HCT116 (cell line): ENCODE measurements around the gene SLC6A2.

Source experiments
- CBX3 ChIP-seq: IDR thresholded peaks from 2 replicates; pipeline ENCODE4 v1.6.1; 2012; ENCODE audit warnings: low read depth
- CTCF ChIP-seq, 3 experiments: fragments of 200-600 bp in 1 of 3; sonication (generic) in 1 of 3; IDR thresholded peaks in 2 of 3; conservative IDR thresholded peaks in 1 of 3; 2 replicates each; pipeline ENCODE4 v1.5.1; 2012 to 2017; ENCODE audit warnings: low read depth in 2 of 3, low read length in 2 of 3, antibody characterized with exemption in 1 of 3, borderline replicate concordance in 1 of 3, control low read depth in 1 of 3, mild to moderate bottlenecking in 1 of 3, mixed read lengths in 1 of 3, mixed run types in 1 of 3, moderate library complexity in 1 of 3; ENCODE audit not compliant: insufficient read depth in 1 of 3
- EZH2 ChIP-seq: fragments of 200-600 bp; sonication (generic); IDR thresholded peaks from 2 replicates; pipeline ENCODE4 v1.6.1; 2017; ENCODE audit warnings: antibody characterized with exemption, mixed run types
- FOSL1 ChIP-seq: IDR thresholded peaks from 2 replicates; pipeline ENCODE4 v1.6.1; 2012; ENCODE audit warnings: low read depth
- POLR2AphosphoS5 ChIP-seq: IDR thresholded peaks from 2 replicates; pipeline ENCODE4 v1.6.1; 2011; ENCODE audit warnings: mild to moderate bottlenecking, low read depth, low read length, moderate library complexity
- RAD21 ChIP-seq: IDR thresholded peaks from 2 replicates; pipeline ENCODE4 v1.6.1; 2012; ENCODE audit warnings: low read depth, mild to moderate bottlenecking
- SIN3A ChIP-seq: IDR thresholded peaks from 2 replicates; pipeline ENCODE4 v1.6.1; 2012; ENCODE audit warnings: low read depth
- YY1 ChIP-seq: IDR thresholded peaks from 2 replicates; pipeline ENCODE4 v1.6.1; 2011; ENCODE audit warnings: low read length, low read depth, moderate library complexity, mild to moderate bottlenecking; ENCODE audit not compliant: insufficient replicate concordance; ENCODE audit errors: extremely low read depth
- TF ChIP-seq, protein P1 (sequence below): IDR thresholded peaks from 2 replicates; pipeline ENCODE4 v1.6.1; 2011; ENCODE audit warnings: mild to moderate bottlenecking, low read length, moderate library complexity; ENCODE audit not compliant: insufficient replicate concordance; ENCODE audit errors: extremely low read depth

DNA sequence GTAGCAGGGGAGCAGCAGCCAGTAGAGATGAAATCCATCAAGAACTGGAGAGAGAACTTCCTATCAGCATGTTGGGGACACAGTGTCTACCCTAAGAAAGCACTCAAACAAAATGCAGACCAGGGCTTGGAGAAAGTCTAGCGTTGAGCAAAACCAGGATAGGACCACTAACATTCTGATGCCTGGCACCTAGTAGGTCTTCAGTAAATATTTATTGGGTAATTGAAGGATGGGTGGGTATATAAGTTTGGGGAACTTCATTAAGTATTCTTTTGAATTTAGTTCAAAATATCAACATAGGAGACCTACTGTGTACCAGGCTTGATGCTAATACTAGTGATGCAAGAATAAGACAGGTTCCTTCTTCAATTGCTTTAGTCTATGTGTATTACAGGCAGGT is 30.9 kb downstream of the SLC6A2 start:
- TF ChIP-seq POLR2AphosphoS5 = no peak
- no peak for TF ChIP-seq EZH2
- TF ChIP-seq CTCF (IDR thresholded peaks at IDR 0.05 in 2 of 3, conservative IDR thresholded peaks at IDR 0.05 in 1 of 3; ENCODE audit: borderline replicate concordance in 1 of 3, insufficient read depth in 1 of 3, low read depth in 2 of 3, low read length in 2 of 3) = no peak
- no peak for TF ChIP-seq FOSL1
- no peak for TF ChIP-seq CBX3
- TF ChIP-seq YY1 = no peak
- TF ChIP-seq, protein P1, sequence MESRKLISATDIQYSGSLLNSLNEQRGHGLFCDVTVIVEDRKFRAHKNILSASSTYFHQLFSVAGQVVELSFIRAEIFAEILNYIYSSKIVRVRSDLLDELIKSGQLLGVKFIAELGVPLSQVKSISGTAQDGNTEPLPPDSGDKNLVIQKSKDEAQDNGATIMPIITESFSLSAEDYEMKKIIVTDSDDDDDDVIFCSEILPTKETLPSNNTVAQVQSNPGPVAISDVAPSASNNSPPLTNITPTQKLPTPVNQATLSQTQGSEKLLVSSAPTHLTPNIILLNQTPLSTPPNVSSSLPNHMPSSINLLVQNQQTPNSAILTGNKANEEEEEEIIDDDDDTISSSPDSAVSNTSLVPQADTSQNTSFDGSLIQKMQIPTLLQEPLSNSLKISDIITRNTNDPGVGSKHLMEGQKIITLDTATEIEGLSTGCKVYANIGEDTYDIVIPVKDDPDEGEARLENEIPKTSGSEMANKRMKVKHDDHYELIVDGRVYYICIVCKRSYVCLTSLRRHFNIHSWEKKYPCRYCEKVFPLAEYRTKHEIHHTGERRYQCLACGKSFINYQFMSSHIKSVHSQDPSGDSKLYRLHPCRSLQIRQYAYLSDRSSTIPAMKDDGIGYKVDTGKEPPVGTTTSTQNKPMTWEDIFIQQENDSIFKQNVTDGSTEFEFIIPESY = no peak
- TF ChIP-seq SIN3A = no peak
- TF ChIP-seq RAD21 = no peak
